ENCODE results near the gene ZNF664.

Gene ZNF664

GRCh38 chr12:124036657-124037109 lies 63.7 kb downstream of the ZNF664 start:
- DNase-seq: peak in 1 of 2 experiments; percentile 36

GRCh38 chr12:124037331-124037730 lies 64.3 kb downstream of the ZNF664 start:
- DNase-seq: no peak

- no peak for DNase-seq
These were observed 66.3 kb downstream of the ZNF664 start for GRCh38 chr12:124039276-124039675.

- no peak for DNase-seq
These were observed 67.3 kb downstream of the ZNF664 start for GRCh38 chr12:124040291-124040690.

- DNase-seq: no peak
These were observed 67.7 kb downstream of the ZNF664 start for GRCh38 chr12:124040737-124041136.

- no peak for DNase-seq
These were observed 68.9 kb downstream of the ZNF664 start for GRCh38 chr12:124041907-124042306.

- DNase-seq: no peak
These were observed 71.0 kb downstream of the ZNF664 start for GRCh38 chr12:124044021-124044420.

GRCh38 chr12:124044809-124045321 lies 71.8 kb downstream of the ZNF664 start:
- DNase-seq: no peak

GRCh38 chr12:124045671-124046455 lies 72.8 kb downstream of the ZNF664 start:
- no peak for DNase-seq

- DNase-seq: no peak
These were observed 73.4 kb downstream of the ZNF664 start for GRCh38 chr12:124046456-124046740.

GRCh38 chr12:124047045-124047566 lies 74.1 kb downstream of the ZNF664 start:
- no peak for DNase-seq

- no peak for DNase-seq
These were observed 76.6 kb downstream of the ZNF664 start for GRCh38 chr12:124049451-124050094.

- peak; percentile 14 to 71 for DNase-seq
These were observed 80.8 kb downstream of the ZNF664 start for GRCh38 chr12:124053851-124054250.

GRCh38 chr12:124055066-124055465 lies 82.1 kb downstream of the ZNF664 start:
- DNase-seq: no peak

GRCh38 chr12:124057691-124058090 lies 84.7 kb downstream of the ZNF664 start:
- DNase-seq: no peak

GRCh38 chr12:124059752-124060151 lies 86.7 kb downstream of the ZNF664 start:
- no peak for DNase-seq

Measured in NCI-H526 (cell line).